ENCODE measurements around the gene ELOA.

DNA sequence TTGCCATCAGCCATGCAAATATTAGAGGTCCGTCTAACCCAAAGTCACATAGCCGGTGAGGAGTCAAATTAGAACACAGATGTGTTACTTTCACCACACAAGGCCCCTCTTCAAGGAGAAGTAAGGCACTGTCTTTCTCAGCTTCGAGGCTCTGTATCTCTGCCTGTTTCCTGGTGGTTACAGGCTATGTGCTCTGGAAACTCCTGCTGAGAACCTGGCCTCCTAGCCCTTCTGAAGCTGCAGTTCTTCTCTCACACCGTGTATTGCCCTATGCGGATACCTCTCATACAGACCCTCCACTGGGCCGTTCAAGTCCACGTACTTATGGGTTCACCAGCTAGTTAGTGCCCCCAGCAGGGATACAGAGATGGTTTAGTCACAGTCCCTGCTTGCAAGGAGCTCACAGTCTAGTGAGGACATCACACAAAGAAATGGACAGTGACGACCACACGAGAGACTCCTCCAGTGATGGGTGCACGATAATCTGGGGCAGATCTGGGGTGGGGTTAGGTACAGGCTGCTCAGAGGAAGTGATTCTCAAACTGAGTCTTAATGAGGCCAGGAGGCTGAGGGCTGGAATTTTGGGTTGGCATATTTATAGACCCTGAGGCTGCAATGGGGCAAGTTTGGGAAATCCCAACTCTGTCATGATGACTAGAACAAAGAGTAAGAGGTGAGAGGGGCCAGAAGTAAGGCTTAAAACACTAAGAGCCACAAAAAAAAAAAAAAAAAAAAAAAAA is 22.8 kb upstream of the ELOA start:
- TF ChIP-seq, protein P1, sequence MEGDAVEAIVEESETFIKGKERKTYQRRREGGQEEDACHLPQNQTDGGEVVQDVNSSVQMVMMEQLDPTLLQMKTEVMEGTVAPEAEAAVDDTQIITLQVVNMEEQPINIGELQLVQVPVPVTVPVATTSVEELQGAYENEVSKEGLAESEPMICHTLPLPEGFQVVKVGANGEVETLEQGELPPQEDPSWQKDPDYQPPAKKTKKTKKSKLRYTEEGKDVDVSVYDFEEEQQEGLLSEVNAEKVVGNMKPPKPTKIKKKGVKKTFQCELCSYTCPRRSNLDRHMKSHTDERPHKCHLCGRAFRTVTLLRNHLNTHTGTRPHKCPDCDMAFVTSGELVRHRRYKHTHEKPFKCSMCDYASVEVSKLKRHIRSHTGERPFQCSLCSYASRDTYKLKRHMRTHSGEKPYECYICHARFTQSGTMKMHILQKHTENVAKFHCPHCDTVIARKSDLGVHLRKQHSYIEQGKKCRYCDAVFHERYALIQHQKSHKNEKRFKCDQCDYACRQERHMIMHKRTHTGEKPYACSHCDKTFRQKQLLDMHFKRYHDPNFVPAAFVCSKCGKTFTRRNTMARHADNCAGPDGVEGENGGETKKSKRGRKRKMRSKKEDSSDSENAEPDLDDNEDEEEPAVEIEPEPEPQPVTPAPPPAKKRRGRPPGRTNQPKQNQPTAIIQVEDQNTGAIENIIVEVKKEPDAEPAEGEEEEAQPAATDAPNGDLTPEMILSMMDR (conservative IDR thresholded peaks at IDR 0.05 in 1 of 2, IDR thresholded peaks at IDR 0.05 in 1 of 2; ENCODE audit: extremely low read depth in 1 of 2, insufficient read depth in 1 of 2, low read depth in 1 of 2, low read length in 2 of 2): no peak
- no peak for TF ChIP-seq EZH2 (IDR thresholded peaks at IDR 0.05; ENCODE audit: borderline replicate concordance, low read length)

Data from mammary epithelial cell (primary cell).